KBM-7 (cell line): Measurements from ENCODE around the gene RAB8A.

Source experiments
- DNase-seq: peaks from one replicate; pipeline ENCODE4 v3.0.0-alpha.2; 2015
- in situ Hi-C: fragments of 300-500 bp; cut with MboI; formaldehyde crosslinking; loops from 2 replicates; pipeline ENCODE4 v1.14.3; 2020; ENCODE audit warnings: low sequenced_read_pairs, low pct_unique_long_range_greater_than_20kb, mixed read lengths

Gene RAB8A

GRCh38 chr19:16160943-16161560, 49.4 kb downstream of the RAB8A start:
- in situ Hi-C loops, result no loop called here
- no peak for DNase-seq

- no peak for DNase-seq
- in situ Hi-C loops, result no loop called here
Measured at GRCh38 chr19:16161840-16162239, 50.2 kb downstream of the RAB8A start.

- in situ Hi-C loops, result no loop called here
- no peak for DNase-seq
Measured at GRCh38 chr19:16164222-16164890, 52.7 kb downstream of the RAB8A start.

- no peak for DNase-seq
- in situ Hi-C loops, result no loop called here
Measured at GRCh38 chr19:16166417-16166816, 54.7 kb downstream of the RAB8A start.

GRCh38 chr19:16167055-16167454, 55.4 kb downstream of the RAB8A start:
- in situ Hi-C loops, result no loop called here
- no peak for DNase-seq

- in situ Hi-C loops, result no loop called here
- DNase-seq, result peak; percentile 90
Measured at GRCh38 chr19:16168465-16169081, 56.9 kb downstream of the RAB8A start.

- in situ Hi-C loops, result no loop called here
- DNase-seq, result no peak
Measured at GRCh38 chr19:16170134-16170533, 58.4 kb downstream of the RAB8A start.

- no peak for DNase-seq
- in situ Hi-C loops, result loop anchor here (25.0 kb wide), 1 partner anchor 539 kb away; the partner anchor contains the start of gene CYP4F3
Measured at GRCh38 chr19:16175954-16176353, 64.3 kb downstream of the RAB8A start.

- in situ Hi-C loops, result loop anchor here (25.0 kb wide), 1 partner anchor 542 kb away; the partner anchor contains the start of gene CYP4F3
- peak; percentile 35 for DNase-seq
Measured at GRCh38 chr19:16178866-16179265, 67.2 kb downstream of the RAB8A start.

- no peak for DNase-seq
- in situ Hi-C loops, result loop anchor here (25.0 kb wide), 1 partner anchor 543 kb away; the partner anchor contains the start of gene CYP4F3
Measured at GRCh38 chr19:16180611-16181010, 68.9 kb downstream of the RAB8A start.
